ENCODE data around the gene OR2B6. TPM values are rescaled to one million over a fixed set of nuclear protein-coding genes. Genes with fewer than 3 reads are reported as not detected.

Gene OR2B6
- total RNA-seq, 2 donors from 2014 or later: not detected

GRCh38 chr6:28003059-28003458 is 46.0 kb downstream of the OR2B6 start:
- intact Hi-C loops (cut with DNase I): no loop called here
- Histone ChIP-seq H3K4me3 (no peak overlapping the region), H3K4me1 (no peaks in the 10 kb centered on the region), H3K36me3 (replicated peaks in 1 of 2; ENCODE audit: insufficient read depth in 1 of 2, low read depth in 2 of 2) (no peaks in the 10 kb centered on the region), H3K27ac (no peak overlapping the region), H3K27me3 (peaks cover 0 to 4% of the 10 kb centered on the region in 2 donors), H3K9me3 (no peaks in the 10 kb centered on the region)
- TF ChIP-seq CTCF (IDR thresholded peaks at IDR 0.05) (no peak), POLR2A (IDR thresholded peaks at IDR 0.05) (no peak)
- WGBS, 2 donors: 68 to 70% methylated on average over 5 of the region's 5 CpGs
- DNase-seq: no peak
- ATAC-seq: no peak

GRCh38 chr6:28003661-28004060 is 46.6 kb downstream of the OR2B6 start:
- intact Hi-C loops (cut with DNase I): no loop called here
- Histone ChIP-seq H3K36me3 (replicated peaks in 1 of 2; ENCODE audit: insufficient read depth in 1 of 2, low read depth in 2 of 2) (no peaks in the 10 kb centered on the region), H3K4me3 (no peak overlapping the region), H3K27ac (no peak overlapping the region), H3K4me1 (no peaks in the 10 kb centered on the region), H3K9me3 (no peaks in the 10 kb centered on the region), H3K27me3 (peaks cover 0 to 4% of the 10 kb centered on the region in 2 donors)
- ATAC-seq (no peak), DNase-seq (no peak)
- 62 to 67% methylated on average over 3 of the region's 3 CpGs for WGBS, 2 donors
- no peak for TF ChIP-seq POLR2A (IDR thresholded peaks at IDR 0.05)
- no peak for TF ChIP-seq CTCF (IDR thresholded peaks at IDR 0.05)

- TF ChIP-seq POLR2A (IDR thresholded peaks at IDR 0.05) (no peak), CTCF (IDR thresholded peaks at IDR 0.05) (no peak)
- H3K9me3 ChIP-seq: no peaks in the 10 kb centered on the region
- WGBS, 2 donors: 47 to 48% methylated on average over 5 of the region's 5 CpGs
- no peaks in the 10 kb centered on the region for H3K36me3 ChIP-seq (replicated peaks in 1 of 2; ENCODE audit: insufficient read depth in 1 of 2, low read depth in 2 of 2)
- intact Hi-C loops (cut with DNase I): no loop called here
- no peak overlapping the region for H3K27ac ChIP-seq
- H3K4me3 ChIP-seq: no peak overlapping the region
- ATAC-seq (no peak), DNase-seq (no peak)
- no peaks in the 10 kb centered on the region for H3K4me1 ChIP-seq
- H3K27me3 ChIP-seq: peaks cover 0 to 4% of the 10 kb centered on the region in 2 donors
These were observed 47.5 kb downstream of the OR2B6 start for GRCh38 chr6:28004350-28005151.

- Histone ChIP-seq H3K36me3 (replicated peaks in 1 of 2; ENCODE audit: insufficient read depth in 1 of 2, low read depth in 2 of 2) (no peaks in the 10 kb centered on the region), H3K9me3 (no peaks in the 10 kb centered on the region), H3K27me3 (peaks cover 0 to 4% of the 10 kb centered on the region in 2 donors), H3K4me1 (no peaks in the 10 kb centered on the region), H3K4me3 (no peak overlapping the region), H3K27ac (no peak overlapping the region)
- DNase-seq (no peak), ATAC-seq (no peak)
- 40 to 52% methylated on average over 5 of the region's 5 CpGs for WGBS, 2 donors
- TF ChIP-seq CTCF (IDR thresholded peaks at IDR 0.05) (no peak), POLR2A (IDR thresholded peaks at IDR 0.05) (no peak)
- intact Hi-C loops (cut with DNase I): no loop called here
These were observed 48.3 kb downstream of the OR2B6 start for GRCh38 chr6:28005152-28005890.

All from body of pancreas (tissue), 4 donors.